HG02885 (cell line): Measurements from ENCODE around the gene MFAP2.

Source experiments
- ATAC-seq: cut with Tn5 transposase; IDR thresholded peaks from one replicate; pipeline ENCODE4 v1.9.1; 2021; ENCODE audit warnings: mild to moderate bottlenecking; ENCODE audit not compliant: unreplicated experiment, poor library complexity

Gene MFAP2

GRCh38 chr1:16982902-16983301 is 2.5 kb upstream of the MFAP2 start:
- ATAC-seq, result no peak

DNA sequence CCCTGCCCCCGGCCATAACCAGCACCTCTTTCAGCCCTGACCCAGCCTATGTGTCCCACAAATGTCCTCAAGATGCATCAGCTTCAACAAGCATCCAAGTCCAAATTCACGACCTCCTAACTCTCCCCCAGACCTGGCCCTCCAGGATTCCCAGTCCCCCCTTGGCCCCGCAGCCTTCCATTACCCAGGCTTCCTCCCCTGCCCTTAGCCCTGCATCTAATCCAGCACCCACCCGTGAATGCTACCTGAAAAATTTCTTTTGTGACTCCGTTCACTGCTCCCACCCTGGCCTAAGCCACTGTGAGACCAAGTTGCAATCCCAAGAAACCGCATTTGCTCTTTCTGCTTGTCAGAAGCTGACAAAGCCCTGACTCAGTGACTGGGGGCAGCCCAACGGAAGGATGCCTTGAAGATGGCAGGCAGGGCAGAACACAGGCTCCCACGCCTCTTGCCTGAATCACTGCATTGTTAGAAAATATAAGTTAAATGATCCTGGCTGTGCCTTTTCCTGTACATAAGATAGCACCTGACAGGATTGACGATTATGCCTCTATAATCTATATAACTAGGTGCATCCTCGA is 939 bp upstream of the MFAP2 start:
- ATAC-seq, result no peak

DNA sequence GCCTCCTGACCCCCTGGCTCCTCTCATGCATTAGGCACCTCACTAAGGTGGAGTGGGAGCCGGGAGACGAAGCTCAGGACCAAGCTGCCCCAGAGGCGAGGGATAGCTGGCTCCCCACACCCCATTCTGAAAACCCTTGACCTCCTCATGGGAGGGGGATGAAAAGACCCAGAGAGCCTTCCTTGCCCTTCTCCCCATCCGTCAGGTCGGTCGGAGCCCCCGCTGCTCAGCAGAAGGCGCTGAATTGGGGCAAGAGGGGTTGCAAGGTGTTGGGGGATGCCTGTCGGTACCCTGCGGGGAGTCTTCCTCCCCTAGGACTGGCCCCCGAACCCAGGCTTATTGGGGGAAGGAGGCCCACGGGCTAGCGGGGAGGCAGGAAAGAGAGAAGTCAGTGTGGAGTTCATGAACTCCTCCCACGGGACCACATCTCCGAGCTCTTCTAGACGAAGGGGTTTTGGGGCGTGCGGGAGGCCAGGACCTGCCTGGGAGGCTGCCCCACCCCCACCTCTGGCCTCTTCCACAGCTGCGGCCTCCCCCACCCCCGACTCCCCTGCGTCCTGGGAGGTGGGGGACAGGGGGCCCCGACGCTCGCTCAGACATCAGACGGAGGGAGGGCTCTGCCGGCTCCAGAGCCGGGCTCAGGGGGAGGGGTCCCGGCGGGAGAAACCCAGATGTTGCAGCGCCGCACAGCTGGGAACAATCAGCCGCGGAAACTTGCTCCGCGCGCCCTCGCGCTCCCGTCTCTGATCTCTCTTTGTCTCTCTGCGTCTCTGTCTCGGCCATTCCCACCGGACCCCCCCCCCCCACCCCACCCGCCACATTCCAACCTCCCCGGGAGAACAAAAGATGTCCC is 719 bp downstream of the MFAP2 start:
- ATAC-seq, result no peak

DNA sequence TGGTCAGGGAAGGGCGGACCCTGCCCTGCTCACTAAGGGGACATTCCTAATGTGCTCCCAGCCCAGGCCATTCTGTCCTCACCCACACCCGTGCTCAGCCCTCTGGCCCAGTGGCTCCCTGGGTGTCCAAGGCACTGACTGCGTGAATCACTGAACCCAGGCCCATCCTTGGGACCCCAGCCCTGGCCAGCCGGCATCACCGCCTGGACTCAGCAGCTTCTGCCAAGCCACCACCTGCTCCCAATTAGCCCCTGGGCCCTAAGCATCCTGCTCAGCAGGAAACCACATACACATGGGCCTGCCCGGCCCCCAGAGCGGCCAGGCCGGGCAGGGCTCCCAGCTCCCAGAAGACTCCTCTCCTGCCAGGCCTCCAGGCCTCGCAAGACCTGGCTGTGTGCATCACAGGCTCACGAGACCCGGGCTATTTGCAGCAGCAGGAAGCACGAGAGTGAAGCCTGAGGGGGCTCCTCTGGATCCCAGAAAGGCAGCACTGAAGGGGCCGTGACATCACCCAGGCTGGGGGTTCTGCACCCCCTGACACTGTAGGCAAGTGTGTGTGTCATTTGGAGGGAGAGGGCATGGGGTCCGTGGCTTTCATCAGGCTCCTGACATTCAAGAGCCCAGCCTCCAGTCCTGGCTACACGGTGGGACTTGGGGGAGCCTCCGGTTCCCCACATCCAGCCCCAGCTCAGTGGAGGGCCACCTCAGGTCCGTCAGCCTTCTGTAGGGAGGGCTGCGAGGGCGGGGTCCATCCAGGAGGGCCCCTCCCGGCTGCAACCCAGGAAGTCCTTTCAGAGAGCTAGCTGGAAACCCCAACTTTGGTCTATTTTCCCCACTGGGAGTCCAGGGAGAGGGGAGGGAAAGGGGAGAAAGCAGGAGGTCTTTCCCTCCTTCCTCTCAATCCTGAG is 1.6 kb downstream of the MFAP2 start:
- ATAC-seq, result no peak

DNA sequence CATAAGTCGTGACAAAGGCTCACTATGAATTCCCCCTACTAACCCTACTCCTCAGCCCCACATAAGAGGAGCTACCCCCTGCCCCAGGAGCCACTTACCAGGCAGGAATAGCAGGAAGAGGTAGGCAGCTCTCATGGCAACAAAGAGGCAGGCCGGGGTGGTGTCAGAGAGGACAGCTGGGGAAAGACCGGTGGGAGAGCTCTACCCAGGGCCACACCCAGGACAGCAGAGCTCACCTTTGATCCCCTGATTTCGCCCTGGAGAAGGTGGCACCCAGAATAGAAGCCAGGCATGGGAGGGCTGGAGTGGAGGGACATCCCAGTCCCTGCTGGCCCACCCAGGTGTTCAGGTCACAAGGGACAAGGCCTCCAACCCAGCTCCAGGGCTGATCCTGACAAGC is 2.3 kb downstream of the MFAP2 start:
- no peak for ATAC-seq

DNA sequence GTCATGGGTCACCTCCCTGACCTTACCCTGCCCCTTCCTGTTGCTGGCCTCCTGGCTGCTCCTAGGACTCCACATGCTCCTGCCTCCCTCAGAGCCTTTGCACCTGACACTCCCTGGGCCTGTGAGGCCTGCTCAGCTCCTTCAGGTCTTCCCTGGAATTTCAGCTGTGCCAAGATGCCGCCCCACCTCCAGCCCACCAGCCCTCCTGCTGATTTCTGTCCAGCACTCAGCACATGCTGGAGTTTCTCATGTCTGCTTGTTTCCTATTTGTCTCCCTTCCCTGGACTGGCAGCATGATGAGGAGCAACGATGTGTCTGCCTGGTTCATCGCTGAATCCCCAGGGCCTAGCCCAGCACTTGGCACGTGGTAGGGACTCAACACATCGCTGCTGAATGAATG is 3.0 kb downstream of the MFAP2 start:
- ATAC-seq, result no peak

DNA sequence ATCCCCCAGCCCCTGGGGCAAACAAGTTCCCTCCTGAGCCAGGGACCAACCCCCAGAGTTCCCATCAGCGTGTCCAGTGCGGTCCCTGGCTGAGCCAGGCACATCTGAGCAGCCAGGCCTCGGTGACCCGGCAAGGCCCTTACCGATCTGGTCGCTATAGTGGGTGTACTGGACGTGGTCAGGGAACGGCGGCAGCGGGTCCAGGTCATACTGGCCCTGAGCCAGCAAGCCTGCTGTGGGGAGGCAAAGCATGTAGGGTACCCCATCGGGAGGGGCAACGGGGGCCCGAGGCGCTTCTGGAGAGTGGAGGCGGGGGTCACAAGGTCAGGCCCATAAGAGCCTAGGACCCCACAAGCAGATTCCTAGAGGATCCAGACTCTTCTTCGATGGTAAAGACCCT is 3.5 kb downstream of the MFAP2 start:
- no peak for ATAC-seq

DNA sequence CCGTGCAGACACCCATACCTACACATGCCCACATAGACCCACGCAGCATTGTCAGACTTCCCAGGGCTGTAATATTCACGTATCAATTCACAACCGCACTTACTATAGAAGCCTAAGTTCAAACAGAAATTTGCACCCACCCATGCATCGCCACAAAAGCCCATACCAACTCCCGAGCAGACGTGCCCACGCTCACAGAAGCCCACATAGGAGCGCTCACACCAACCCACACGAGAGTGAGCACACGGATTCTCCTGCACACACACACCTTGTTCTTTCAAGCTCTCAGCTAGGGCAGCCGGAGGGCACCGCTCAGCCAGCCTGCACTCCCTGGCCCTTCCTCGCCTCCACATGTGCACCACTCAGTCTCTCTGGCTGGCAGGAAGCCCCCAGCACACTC is 4.6 kb downstream of the MFAP2 start:
- no peak for ATAC-seq

DNA sequence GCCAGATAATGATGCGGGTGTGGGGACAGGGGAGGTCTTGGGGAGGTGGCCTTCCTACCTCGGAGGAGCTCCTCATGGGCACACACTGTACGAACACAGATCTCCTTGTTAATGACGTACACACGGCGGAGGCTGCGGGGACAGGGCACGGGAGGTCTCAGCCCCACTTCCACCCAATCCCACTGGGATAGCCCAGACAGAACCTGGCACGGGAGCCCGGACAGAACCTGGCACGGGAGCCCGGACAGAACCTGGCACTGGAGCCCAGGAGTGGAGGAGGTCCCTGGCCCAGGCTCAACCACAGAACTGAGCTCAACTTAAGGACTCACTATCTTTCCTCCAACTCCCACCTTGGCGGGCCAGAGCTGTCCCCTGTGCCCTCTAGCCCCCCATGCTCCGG is 5.2 kb downstream of the MFAP2 start:
- ATAC-seq, result no peak

GRCh38 chr1:16973215-16973614 is 7.2 kb downstream of the MFAP2 start:
- no peak for ATAC-seq

DNA sequence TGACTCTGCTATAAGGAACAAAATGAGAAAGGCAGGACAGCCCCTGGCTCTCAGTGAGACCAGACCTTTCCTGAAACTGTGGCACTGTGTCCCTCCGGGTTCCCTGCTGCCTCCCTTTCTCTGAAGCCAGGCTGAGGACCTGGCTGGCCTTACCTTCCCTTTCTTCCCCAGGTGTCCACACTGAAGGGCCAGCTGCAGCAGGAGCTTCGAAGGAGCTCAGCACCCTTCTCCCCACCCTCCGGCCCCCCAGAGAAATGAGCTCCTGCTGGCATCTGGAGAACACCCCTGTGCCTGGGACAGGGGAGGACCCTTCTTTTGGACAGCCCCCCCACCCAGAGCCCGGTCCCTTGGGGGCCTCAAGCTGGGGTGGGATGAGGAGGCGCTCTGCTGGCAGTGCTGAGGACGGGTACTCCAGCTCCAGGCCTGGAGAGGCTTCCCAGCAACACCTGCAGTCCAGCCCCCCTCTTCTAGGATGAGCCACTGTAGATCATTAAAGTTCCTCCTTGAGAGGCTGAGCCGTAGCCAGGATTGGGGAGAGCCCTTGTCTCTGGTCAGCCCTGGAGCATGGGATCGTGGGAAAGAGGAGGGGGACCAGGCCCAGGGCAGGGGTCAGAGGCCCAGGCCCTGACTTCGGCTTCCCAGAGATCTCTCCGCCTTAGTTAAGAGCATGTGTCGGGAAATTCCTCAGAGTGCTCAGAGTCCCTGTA is 8.1 kb downstream of the MFAP2 start:
- no peak for ATAC-seq

- no peak for ATAC-seq
These were observed 8.9 kb downstream of the MFAP2 start for GRCh38 chr1:16971341-16972188.

GRCh38 chr1:16970132-16970910 is 10.1 kb downstream of the MFAP2 start:
- no peak for ATAC-seq

- ATAC-seq, result no peak
These were observed 10.8 kb downstream of the MFAP2 start for GRCh38 chr1:16969651-16970050.

- no peak for ATAC-seq
These were observed 11.3 kb downstream of the MFAP2 start for GRCh38 chr1:16969057-16969611.

- ATAC-seq, result no peak
These were observed 12.0 kb downstream of the MFAP2 start for GRCh38 chr1:16968372-16968771.

DNA sequence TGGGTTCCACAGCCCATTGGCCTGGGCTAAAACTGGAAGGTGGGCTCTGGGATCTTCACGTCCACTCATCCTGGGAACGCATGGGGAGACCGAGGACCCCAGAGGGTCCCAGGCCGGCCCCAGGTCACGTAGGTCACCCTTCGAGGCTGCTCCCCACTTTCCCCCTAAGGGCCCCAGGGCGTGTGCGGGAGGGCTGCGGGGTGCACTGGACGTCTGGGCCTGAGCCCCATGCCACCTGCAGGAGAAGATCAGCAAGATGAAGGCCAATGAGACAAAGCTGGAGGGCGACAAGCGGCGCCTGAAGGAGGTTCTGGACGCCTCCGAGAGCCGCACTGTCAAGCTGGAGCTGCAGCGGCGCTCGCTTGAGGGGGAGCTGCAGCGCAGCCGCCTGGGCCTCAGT is 12.5 kb downstream of the MFAP2 start:
- no peak for ATAC-seq

- ATAC-seq, result no peak
These were observed 13.3 kb downstream of the MFAP2 start for GRCh38 chr1:16967095-16967575.
